ENCODE measurements around the gene MEGF10.

MEGF10 gene

DNA sequence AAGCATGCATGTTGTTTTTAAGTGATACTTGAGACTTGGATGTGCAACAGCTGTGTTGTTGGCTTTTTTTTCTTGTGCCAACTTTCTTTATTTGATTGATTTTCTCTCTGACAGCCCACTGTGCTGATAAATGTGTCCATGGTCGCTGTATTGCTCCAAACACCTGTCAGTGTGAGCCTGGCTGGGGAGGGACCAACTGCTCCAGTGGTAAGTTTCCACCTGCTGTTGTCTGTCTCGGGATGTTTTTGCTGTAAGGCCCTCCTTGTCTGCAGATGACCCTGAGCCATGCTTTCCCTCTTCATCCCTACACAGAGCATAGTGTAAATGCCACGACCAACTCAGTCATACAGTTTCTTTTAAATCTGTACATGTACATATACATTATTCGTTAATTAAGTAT lies 79.2 kb downstream of the MEGF10 start:
- DNase-seq (ENCODE audit: low spot score), result no peak

DNA sequence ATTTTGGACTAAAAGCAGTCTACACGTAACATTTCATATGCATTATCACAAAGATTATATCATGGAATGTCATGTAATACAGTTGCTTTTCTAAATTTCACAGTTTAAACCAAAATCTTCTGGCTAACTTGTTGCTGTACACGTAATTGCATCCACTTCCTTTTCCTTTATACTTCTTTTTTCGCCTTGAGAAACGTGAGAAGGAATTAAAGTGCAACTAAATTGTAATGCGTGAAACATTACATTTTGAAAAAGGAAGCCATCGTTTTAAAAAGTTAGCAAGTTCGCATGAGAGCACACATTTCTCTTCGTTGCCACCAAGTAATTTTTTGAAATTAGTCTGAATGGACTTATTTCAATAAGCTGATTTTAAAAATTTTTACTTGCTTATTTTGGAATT lies 80.0 kb downstream of the MEGF10 start:
- no peak for DNase-seq (ENCODE audit: low spot score)

DNA sequence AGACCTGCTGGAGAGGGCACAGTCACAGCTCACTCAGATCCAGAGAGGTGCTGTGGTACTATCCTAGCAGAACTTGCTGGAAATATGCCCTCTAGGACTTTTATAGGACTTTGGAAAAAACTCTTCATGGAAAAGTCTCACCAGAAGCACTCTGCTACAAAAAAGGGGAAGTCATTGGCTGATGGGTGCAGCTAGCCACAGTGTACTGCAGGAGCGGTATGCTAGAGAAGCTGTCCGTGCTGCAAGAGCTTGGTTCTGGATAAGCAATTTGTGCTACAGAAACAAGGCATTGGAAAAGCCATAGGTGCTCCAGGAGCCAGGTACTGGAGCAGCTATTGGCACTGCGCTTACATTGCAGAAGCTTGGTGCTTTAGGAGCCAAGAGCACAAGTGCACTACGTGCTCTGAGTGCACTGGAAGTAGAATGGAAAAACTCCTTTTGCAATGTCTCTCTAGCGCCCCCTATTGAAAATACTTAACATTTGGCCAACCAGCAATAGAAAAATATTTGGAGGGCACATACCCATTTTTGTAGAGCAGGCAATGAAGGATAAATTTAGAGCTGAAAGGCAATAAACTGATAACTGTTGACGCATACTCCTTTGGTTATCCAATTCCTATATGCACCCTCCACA lies 83.4 kb downstream of the MEGF10 start:
- no peak for DNase-seq (ENCODE audit: low spot score)

DNA sequence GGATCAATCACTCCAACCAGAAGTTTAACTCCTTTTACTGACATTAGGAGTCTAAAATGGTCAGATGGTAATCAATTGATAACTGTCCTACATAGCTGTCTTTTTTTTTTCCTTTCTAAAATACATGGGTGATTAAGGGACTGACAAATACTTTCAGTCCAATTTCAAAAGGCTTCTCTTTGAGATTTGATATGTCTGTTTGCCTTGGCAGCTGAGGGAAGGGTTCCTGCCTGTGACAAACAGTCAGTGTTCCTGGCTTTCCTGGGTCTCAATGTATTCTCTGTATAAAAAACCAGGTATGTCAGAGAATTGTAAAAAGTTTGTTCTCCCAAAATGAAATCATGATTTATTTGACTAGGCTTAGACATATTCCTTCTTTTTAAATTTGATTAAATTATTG lies 84.5 kb downstream of the MEGF10 start:
- DNase-seq (ENCODE audit: low spot score), result no peak

DNA sequence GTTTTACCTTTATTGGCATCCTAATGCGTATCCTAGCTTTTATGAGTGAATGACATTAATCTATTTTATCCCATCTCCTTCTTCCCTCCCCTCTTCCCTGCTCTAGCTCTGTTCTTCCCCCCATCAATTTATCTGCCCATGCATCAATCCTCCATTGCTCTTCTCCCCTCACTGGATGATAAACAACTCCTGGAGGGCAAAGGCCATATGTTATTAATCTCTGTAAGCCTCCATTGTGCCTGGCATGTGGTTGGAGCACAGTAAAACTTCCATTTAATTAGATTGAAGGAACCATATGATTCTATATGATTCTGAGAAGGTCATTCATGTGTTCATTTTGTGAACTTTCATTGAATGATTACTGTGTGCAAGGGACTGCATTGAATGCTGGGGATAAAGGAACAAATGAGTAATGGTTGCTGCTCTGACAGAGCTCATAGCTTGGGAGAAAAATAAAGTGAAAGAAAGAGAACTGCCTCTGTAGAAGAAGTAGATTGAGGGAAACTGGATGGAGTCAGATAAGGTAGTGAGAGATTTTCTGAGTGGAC lies 85.0 kb downstream of the MEGF10 start:
- DNase-seq (ENCODE audit: low spot score), result no peak

DNA sequence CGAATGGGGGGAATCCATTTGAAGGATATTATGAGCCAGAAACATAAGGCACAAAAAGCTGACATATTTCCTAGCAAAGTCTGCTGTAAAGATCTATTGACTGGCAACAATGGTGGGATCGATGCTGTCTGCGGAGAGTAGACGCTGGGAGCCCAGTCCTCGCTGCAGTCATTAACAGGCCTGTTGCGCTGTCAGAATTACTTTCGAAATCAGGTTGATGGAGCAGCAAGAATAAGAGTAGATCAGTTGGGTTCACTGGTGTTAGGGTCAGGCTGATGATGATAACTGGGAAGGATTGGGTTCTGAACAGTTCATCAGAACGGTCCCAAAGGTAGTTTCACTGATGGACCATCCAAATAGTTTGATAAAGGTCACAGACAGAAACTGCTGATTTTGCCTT lies 87.1 kb downstream of the MEGF10 start:
- DNase-seq (ENCODE audit: low spot score), result no peak

DNA sequence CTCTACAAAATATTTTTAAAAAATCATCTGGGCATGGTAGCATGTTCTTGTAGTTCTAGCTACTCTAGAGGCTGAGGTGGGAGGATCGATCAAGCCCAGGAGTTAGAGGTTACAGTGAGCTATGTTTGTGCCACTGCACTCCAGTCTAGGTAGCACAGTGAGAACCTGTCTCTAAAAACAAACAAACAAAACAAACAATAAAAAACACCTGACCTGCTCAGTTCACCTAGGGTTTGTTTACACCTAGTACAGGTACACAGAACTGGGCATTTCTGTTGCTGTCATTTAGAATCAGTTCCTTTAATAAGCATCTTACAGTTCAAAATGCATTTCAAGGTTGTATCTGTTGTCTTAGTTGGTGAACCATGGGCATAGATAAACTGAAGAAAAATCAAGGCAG lies 95.3 kb downstream of the MEGF10 start:
- DNase-seq (ENCODE audit: low spot score), result no peak

DNA sequence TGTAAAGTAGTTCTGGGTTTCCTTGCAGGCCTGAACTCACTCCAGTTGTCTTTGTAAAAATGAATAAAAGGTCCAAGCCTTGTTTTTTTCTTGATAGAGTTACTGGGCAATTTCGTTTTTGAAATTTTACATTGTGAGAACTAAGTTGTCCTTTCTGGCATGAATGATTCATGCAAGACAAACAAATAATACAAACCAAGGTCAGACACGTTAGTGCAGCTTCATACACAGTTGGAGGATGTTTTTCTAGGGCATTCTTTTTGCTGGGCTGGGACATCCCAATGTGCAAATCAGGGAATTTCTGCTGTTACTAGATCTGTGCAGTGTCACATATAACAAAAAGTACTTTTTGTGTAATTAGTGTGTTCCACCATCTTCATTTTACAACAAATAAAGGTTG lies 96.0 kb downstream of the MEGF10 start:
- no peak for DNase-seq (ENCODE audit: low spot score)

DNA sequence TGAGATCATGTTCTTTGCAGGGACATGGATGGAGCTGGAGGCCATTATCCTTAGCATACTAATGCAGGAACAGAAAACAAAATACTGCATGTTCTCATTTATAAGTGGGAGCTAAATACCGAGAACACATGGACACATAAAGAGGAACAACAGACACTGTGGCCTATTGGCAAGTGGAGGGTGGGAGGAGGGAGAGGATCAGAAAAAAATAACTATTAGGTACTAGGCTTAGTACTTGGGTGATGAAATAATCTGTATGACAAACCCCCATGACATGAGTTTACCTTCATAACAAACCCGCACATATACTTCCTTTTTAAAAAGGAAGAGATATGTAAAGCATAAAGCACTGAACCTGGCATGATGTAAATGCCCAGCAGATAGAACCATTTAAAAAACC lies 99.0 kb downstream of the MEGF10 start:
- no peak for DNase-seq (ENCODE audit: low spot score)

DNA sequence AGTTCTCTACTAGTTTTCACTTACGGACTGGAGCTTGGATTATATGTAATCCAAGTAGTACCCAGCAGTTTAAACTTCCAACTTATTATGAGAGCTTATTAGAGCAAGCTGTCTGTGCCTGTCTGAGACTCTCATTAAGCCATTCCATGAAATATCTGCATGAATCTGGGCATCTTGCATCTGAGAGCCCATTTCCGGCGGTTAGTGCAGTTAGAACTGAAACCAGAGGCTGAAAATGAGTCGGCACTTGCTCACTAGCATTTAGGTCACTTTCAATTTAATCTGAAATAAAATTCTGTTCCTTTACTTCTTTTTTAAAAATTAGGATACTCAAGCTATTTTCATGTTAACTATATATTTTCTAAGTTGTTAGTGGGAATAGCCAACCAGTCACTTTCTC lies 102.2 kb downstream of the MEGF10 start:
- DNase-seq (ENCODE audit: low spot score), result no peak

DNA sequence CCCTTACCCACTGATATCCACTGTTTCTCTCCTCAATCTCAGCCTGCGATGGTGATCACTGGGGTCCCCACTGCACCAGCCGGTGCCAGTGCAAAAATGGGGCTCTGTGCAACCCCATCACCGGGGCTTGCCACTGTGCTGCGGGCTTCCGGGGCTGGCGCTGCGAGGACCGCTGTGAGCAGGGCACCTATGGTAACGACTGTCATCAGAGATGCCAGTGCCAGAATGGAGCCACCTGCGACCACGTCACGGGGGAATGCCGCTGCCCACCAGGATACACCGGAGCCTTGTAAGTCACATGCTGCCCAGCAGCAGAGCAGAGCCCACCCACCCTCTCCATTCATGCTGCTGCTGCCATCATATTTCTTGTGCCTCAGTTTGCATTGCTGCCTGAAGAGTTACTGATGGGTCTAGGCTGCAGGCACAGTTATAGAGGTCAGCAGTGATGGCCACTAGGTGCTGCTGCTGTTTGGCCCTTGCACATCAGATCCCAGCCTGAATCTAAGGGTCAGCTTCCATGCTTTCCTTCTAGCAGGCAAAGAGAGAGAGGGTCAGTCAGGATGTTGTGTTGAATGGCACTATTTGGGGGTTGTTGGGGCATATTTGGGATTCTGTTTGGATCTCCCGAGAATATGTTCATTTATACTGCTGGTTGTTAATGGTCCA lies 106.0 kb downstream of the MEGF10 start:
- DNase-seq (ENCODE audit: low spot score), result no peak

DNA sequence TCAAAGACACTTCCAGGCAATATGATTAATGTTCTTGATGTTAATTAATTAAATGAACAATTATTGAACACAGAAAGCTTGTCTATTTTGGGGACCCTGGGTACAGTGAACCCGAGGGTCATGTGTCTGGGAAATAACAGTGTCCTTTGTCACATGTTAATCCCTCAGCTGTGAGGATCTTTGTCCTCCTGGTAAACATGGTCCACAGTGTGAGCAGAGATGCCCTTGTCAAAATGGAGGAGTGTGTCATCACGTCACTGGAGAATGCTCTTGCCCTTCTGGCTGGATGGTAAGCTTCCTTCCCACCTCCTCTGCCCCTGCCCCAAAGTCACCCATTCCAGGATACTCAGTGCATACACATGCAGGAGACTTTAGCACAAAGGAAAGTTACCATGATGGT lies 107.9 kb downstream of the MEGF10 start:
- no peak for DNase-seq (ENCODE audit: low spot score)

DNA sequence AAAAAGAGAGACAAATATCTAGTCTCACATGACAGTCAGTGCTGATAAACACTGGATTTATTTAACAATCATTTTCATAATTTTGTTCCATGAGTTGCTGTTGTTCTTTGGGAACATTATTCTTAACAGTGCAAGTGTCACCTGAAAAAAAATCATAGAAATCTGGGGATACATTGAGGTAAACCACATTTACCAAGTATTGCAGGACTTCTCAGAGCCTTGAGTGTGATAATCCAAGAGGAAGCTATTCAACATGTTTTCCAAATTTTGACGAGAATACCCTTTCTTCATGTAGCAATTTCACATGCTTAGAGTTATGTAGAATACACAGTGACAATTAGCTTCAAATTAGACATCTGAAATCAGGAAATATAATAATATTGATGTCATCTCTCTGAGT lies 108.5 kb downstream of the MEGF10 start:
- DNase-seq (ENCODE audit: low spot score), result no peak

DNA sequence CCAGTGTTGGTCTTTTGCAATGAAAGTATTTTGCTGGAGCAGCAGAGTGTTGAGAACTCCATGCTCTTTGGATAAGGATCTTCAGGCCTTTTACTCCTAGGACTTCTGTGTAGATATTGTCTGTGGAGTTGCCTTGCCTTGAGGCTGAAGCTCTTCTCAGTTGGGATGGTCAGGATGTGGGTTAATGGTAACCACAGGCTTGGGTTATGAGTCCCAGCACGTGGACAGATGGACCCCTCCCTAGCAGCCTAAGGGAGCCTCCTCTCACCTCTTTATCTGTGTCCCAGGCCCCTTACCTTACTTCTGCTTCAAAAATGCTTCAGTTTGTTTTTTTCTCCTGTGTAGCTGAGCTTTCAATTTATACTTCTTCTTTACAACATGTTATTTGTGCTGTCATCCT lies 109.9 kb downstream of the MEGF10 start:
- DNase-seq (ENCODE audit: low spot score), result no peak

DNA sequence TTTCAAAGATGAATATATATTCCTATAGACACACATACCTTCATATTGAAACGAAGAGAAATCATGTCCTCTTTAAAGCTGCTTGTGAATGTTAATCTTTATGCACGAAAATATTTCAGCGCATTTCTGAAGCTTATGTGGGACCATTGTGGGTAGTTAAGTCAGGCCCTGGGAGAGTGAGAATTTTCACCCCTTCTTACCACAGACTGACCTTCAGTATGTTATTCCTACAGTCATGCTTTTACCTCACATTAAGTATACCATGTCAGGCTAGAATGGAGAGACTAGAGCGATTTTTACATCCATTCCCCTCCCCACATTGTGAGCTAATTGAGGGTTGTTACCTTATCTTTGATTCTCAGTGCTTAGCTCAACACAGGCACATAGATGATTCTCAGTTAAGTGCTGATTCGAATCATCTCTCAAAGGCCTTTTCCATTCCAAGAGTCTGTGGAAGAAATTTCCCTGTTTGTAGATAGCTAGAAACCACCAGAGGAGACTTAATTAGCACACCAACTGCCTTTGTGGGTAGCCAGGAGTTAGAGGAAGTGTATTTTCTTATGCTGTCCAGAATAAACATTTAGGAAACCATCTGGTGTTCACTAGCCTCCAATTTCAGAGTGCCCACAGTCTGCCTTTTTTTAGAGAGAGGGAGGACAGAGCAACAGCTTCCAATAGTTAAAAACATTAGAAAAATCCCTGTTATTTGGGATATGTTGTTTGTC lies 110.5 kb downstream of the MEGF10 start:
- no peak for DNase-seq (ENCODE audit: low spot score)

DNA sequence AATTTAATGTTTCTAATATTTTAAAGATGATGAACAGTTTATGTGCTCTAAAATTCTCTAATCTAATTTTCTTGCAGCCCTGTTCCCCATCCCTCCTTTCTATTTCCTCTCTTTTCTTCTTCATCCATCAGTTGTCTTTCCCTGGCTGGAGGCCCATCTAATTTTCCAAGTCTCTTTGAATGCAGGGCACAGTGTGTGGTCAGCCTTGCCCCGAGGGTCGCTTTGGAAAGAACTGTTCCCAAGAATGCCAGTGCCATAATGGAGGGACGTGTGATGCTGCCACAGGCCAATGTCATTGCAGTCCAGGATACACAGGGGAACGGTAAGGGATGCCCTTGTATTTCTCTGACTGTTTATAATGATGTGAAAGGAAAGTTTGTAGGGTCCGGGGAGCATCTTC lies 111.8 kb downstream of the MEGF10 start:
- no peak for DNase-seq (ENCODE audit: low spot score)

DNA sequence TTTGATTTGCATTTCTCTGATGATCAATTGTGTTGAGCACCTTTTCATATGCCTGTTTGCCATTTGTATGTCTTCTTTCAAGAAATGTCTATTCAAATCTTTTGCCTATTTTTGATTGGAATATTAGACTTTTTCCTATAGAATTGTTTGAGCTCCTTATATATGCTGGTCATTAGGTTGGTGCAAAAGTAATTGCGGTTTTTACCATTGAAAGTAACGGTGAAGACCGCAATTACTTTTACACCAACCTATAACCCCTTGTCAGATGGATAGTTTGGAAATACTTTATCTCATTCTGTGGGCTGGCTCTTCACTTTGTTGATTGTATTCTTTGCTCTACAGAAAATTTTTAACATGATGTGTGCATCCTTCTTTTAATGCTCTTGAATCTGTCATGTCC lies 113.6 kb downstream of the MEGF10 start:
- DNase-seq (ENCODE audit: low spot score), result no peak

DNA sequence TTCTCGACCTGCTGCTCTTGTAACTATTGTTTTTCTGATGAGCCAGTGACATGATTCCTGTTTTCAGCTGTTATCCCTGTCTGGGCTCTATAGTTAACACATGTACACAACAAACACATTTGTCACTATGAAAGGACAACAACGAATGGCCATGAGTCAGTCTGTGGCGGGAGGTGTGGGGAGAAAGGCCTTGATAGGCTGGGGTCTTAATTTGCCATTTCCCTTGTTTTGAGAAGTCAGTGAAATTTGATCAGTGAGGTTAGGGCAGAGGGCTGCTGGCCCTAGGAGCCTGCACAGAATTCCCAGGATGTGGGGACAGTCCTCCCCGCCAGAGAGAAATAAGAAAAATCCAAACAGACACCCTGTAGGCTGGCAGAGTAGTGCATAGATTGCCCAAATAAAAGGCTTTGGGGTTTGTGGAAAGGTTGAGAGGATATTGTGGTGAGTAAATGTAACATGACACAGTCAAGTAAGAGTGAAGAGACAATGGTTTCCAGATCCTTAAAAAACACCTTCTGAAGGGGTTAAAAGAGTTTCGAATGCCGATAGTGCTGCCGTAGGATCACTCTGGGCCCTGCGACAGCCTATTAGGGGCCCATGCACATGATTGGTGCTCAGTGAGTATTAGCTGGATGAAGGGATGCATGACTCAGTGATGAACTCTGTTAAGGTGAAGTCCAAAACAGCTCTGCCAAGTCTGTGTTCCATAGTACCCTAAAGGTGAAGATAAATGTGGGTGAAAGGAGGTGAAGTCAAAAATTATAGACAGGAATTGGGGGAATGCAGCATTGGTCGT lies 115.9 kb downstream of the MEGF10 start:
- no peak for DNase-seq (ENCODE audit: low spot score)

DNA sequence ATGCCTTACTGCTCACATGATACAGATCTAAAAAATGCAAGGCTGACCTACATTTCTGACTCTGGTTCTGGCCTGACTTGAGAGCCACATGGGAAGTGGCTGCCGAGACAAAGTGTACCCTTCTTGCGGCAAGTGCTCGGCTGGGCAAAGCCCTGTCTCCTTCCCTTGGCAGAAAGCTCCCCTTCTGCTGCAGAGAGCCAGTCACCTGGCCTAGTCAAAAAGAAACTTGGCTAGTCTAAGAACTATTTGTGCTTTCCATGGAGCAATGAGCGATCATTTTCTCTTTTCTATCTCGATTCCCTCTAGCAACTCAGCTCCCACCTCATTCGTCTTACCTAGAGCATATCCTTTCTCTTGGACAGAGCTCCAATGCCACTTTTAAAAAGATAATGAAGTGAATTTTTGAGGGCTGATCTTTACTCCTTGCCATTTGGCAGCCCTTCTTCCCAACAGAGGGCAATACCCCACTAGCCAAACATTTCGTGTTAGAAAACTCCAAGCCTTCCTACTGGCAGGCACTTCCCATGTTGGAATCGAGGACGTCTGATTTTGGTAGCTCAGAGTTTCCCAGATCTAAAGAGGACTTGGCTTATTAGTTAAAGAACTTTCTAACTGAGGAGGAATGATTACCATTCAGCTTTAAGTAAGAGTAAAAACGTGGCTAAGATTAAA lies 118.8 kb downstream of the MEGF10 start:
- peak; percentile 15 for DNase-seq (ENCODE audit: low spot score)

DNA sequence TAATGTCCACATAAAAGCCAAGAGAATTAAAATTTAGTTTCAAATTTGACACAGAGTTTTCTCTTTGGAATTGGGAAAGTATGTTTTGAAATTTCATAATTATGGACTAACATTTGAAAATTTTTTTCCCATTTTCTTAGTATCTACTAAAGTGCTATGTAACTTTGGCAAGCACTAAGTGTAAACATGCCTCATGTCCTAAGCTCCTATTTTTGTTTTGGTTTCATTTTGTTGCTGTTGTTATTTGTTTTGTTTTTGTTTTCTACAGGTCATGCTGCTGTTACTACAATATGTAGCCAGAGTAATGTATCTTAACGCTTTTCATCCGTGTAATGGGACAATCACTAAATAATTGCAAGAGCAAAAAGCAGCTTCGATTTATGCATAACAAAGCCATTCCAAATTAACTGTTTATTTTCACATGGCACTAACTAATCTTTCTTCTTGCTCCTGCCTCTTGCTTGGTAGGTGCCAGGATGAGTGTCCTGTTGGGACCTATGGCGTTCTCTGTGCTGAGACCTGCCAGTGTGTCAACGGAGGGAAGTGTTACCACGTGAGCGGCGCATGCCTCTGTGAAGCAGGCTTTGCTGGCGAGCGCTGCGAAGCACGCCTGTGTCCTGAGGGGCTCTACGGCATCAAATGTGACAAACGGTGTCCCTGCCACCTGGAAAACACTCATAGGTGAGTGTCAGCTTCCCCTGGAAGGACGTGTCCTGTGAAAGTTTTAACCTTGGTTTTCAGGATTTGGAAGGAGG lies 119.5 kb downstream of the MEGF10 start:
- no peak for DNase-seq (ENCODE audit: low spot score)

DNA sequence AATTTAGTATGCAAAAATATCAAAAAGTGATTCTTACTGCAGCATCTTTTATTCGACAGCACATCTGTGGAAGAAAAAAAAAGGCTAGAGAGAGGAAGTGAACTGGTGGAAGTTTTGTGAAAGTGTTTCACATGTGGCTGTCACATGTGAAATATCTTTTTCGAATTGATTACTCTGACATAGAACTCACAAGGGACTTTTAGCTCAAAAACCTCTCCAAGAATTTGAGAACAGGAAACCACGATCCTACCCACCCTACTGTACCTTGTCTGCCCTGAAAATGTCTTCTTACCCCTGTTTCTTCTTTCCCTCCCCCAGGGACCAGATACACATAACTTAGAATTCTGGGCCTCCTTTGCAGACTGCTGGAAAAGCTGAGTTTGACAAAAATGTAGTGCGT lies 120.4 kb downstream of the MEGF10 start:
- no peak for DNase-seq (ENCODE audit: low spot score)

Data from GM03348 (cell line).